Measurements from ENCODE around the gene FOXP1.

DNA sequence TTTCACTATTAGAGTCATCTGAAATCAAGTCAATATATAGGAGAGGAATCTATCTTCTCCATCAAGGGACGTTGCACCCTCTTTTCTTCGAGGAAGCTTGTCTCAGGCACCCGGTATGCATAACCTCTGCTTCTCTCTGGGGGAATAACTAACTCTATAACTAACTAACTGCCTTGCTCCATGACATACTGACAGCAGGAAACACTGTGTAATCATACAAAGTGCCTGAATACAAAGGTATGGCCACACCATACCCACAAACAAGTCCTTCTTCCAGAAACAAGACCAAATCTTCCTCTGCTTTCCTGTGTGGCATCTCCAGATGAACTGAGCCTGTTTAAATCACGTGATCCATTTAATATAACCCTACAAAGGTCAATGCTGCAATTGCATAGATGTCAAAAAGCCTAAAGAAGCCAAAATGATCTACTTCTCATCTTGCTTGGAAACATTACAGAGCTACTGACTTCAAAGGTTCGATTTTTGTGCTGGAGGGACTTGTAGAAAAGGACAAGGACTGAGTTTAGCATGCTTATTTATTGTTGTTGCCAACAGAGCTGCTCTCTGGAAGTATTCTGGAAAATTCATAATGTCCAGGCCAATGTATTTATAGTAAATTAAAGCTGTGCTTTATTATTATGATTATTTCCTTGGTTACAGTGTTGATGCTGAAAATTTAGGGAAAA is 380.5 kb downstream of the FOXP1 start:
- TF ChIP-seq CTCF (IDR thresholded peaks at IDR 0.05) (no peak), EP300 (IDR thresholded peaks at IDR 0.05) (no peak), POLR2A (IDR thresholded peaks at IDR 0.05) (no peak)
